ENCODE data around the gene ETFB.

DNA sequence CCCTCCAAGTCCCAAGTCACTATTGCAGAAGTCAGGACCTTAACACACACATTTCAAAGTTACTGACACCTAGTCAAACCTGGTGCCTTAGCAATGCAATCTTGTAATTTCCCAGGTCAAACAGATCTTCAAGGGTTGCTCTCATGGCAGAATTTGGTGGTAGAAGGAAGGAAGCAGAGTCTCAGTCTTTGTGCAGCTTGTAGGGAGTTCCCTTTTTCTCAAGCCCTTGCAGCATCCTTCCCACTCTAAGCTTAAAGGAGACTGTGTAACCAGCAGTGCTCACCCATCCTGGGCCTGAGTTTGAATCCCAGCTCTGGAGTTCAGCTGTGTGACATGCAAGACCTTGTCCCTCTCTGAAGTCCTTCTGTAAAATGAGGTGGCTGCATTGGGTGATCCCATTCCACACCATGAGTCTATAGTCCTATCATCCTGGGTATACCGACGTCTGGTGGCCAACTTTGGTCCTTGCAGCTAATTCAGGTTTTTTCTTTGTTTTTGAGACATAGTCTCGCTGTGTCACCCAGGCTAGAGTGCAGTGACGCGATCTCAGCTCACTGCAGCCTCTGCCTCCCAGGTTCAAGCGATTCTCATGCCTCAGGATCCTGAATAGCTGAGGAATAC, 41.4 kb upstream of the ETFB start:
- TF ChIP-seq SP1 (IDR thresholded peaks at IDR 0.05) = no peak
- no peak for TF ChIP-seq FOXK2 (IDR thresholded peaks at IDR 0.05)
- no peak for TF ChIP-seq LEF1 (IDR thresholded peaks at IDR 0.05; ENCODE audit: borderline replicate concordance)
- no peak for TF ChIP-seq ELF4 (IDR thresholded peaks at IDR 0.05)
- TF ChIP-seq BHLHE40 (IDR thresholded peaks at IDR 0.05; ENCODE audit: borderline replicate concordance) = no peak
- no peak for TF ChIP-seq FOXM1 (IDR thresholded peaks at IDR 0.05; ENCODE audit: borderline replicate concordance)
- TF ChIP-seq FOXA1 (IDR thresholded peaks at IDR 0.05) = no peak
- TF ChIP-seq, protein P1, sequence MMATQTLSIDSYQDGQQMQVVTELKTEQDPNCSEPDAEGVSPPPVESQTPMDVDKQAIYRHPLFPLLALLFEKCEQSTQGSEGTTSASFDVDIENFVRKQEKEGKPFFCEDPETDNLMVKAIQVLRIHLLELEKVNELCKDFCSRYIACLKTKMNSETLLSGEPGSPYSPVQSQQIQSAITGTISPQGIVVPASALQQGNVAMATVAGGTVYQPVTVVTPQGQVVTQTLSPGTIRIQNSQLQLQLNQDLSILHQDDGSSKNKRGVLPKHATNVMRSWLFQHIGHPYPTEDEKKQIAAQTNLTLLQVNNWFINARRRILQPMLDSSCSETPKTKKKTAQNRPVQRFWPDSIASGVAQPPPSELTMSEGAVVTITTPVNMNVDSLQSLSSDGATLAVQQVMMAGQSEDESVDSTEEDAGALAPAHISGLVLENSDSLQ (IDR thresholded peaks at IDR 0.05) = no peak
- no peak for TF ChIP-seq HDGF (IDR thresholded peaks at IDR 0.05; ENCODE audit: borderline replicate concordance)
- no peak for TF ChIP-seq ARNT (IDR thresholded peaks at IDR 0.05)
- no peak for TF ChIP-seq NFRKB (IDR thresholded peaks at IDR 0.05)
- TF ChIP-seq SUZ12 (IDR thresholded peaks at IDR 0.05) = no peak

All from HEK293T (cell line).